ENCODE results near the gene CA10.

- TF ChIP-seq CTCF (conservative IDR thresholded peaks at IDR 0.05 in 1 of 2, IDR thresholded peaks at IDR 0.05 in 1 of 2; ENCODE audit: low read depth in 1 of 2, low read length in 2 of 2) (no peak), EZH2 (IDR thresholded peaks at IDR 0.05; ENCODE audit: low read length, missing control alignments) (no peak)
Measured at GRCh38 chr17:51778842-51779241, 379.7 kb downstream of the CA10 start.
